Measurements from ENCODE around the gene TDRD12.

GRCh38 chr19:32711747-32712146, 7.8 kb upstream of the TDRD12 start:
- TF ChIP-seq AEBP2 (tag by site-specific recombination; IDR thresholded peaks at IDR 0.05; ENCODE audit: borderline replicate concordance) (no peak), CTCF (tag by site-specific recombination; IDR thresholded peaks at IDR 0.05) (no peak), ZNF274 (IDR thresholded peaks at IDR 0.05; ENCODE audit: low read length) (no peak), ZNF274 (tag by site-specific recombination; IDR thresholded peaks at IDR 0.05; ENCODE audit: borderline replicate concordance) (no peak), ZNF513 (tag by site-specific recombination; IDR thresholded peaks at IDR 0.05) (no peak), ZNF184 (tag by site-specific recombination; IDR thresholded peaks at IDR 0.05) (no peak), ZNF362 (tag by site-specific recombination; IDR thresholded peaks at IDR 0.05) (no peak), ZBTB7A (tag by site-specific recombination; IDR thresholded peaks at IDR 0.05; ENCODE audit: low read depth) (no peak), ZBTB21 (tag by site-specific recombination; IDR thresholded peaks at IDR 0.05) (no peak)
- TF ChIP-seq, protein P1, sequence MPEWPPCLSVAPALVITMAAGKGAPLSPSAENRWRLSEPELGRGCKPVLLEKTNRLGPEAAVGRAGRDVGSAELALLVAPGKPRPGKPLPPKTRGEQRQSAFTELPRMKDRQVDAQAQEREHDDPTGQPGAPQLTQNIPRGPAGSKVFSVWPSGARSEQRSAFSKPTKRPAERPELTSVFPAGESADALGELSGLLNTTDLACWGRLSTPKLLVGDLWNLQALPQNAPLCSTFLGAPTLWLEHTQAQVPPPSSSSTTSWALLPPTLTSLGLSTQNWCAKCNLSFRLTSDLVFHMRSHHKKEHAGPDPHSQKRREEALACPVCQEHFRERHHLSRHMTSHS (tag by site-specific recombination; IDR thresholded peaks at IDR 0.05) = no peak
